Loucy (cell line): ENCODE data around the gene FKBP6.

Experiments
- H2AFZ ChIP-seq: fragments of 200-600 bp; sonication (generic); 2 replicates; pipeline ENCODE4 v1.6.0; 2016; ENCODE audit warnings: antibody characterized with exemption, mild to moderate bottlenecking, low read length, moderate library complexity
- H3F3A ChIP-seq: fragments of 200-600 bp; 2 replicates; pipeline ENCODE4 v1.6.0; 2016; ENCODE audit warnings: antibody characterized with exemption, low read depth, mild to moderate bottlenecking
- H3K27me3 ChIP-seq: fragments of 200-600 bp; sonication (generic); 2 replicates; pipeline ENCODE4 v1.6.1; 2014; ENCODE audit warnings: low read length, mild to moderate bottlenecking; ENCODE audit not compliant: insufficient read depth, poor library complexity, severe bottlenecking
- H3K36me3 ChIP-seq: fragments of 200-600 bp; sonication (generic); 2 replicates; pipeline ENCODE4 v1.6.1; 2016; ENCODE audit warnings: low read length; ENCODE audit not compliant: insufficient read depth
- H3K4me1 ChIP-seq: fragments of 200-600 bp; sonication (generic); 2 replicates; pipeline ENCODE4 v1.5.1; 2014; ENCODE audit warnings: low read length, mild to moderate bottlenecking; ENCODE audit not compliant: insufficient read depth, poor library complexity, severe bottlenecking
- H3K4me2 ChIP-seq: fragments of 200-600 bp; sonication (generic); 2 replicates; pipeline ENCODE4 v1.6.0; 2014; ENCODE audit warnings: antibody characterized with exemption, low read length, low read depth, mild to moderate bottlenecking; ENCODE audit not compliant: poor library complexity, severe bottlenecking
- H3K4me3 ChIP-seq: fragments of 200-600 bp; sonication (generic); 2 replicates; pipeline ENCODE4 v1.5.1; 2014; ENCODE audit warnings: low read length, mild to moderate bottlenecking, mixed read lengths; ENCODE audit not compliant: poor library complexity, severe bottlenecking
- H3K79me2 ChIP-seq: fragments of 200-600 bp; sonication (generic); 2 replicates; pipeline ENCODE4 v1.6.1; 2014; ENCODE audit warnings: low read length; ENCODE audit not compliant: insufficient read depth
- H3K9ac ChIP-seq: fragments of 200-600 bp; sonication (generic); 2 replicates; pipeline ENCODE4 v1.6.0; 2014; ENCODE audit warnings: mild to moderate bottlenecking, low read depth, low read length, moderate library complexity; ENCODE audit not compliant: poor library complexity, severe bottlenecking
- H3K9me2 ChIP-seq: fragments of 200-600 bp; sonication (generic); replicated peaks from 2 replicates; pipeline ENCODE4 v1.6.1; 2016; ENCODE audit warnings: low read depth, low read length, mixed read lengths
- H3K9me3 ChIP-seq: fragments of 200-600 bp; sonication (generic); 2 replicates; pipeline ENCODE4 v1.6.1; 2014; ENCODE audit warnings: mild to moderate bottlenecking, antibody characterized with exemption, low read length, low read depth; ENCODE audit not compliant: insufficient read depth
- H4K20me1 ChIP-seq: fragments of 200-600 bp; sonication (generic); 2 replicates; pipeline ENCODE4 v1.6.0; 2014; ENCODE audit warnings: antibody characterized with exemption, low read length, mild to moderate bottlenecking; ENCODE audit not compliant: insufficient read depth, poor library complexity, severe bottlenecking
- EZH2phosphoT487 ChIP-seq: fragments of 200-600 bp; IDR thresholded peaks from 2 replicates; pipeline ENCODE4 v1.6.1; 2018; ENCODE audit warnings: antibody characterized with exemption, mild to moderate bottlenecking, moderate library complexity, borderline replicate concordance
- TF ChIP-seq, protein P1 (sequence below): fragments of 200-600 bp; sonication (generic); conservative IDR thresholded peaks from 2 replicates; pipeline ENCODE4 v1.5.1; 2014; ENCODE audit warnings: mild to moderate bottlenecking, antibody characterized with exemption, low read length

FKBP6 gene

DNA sequence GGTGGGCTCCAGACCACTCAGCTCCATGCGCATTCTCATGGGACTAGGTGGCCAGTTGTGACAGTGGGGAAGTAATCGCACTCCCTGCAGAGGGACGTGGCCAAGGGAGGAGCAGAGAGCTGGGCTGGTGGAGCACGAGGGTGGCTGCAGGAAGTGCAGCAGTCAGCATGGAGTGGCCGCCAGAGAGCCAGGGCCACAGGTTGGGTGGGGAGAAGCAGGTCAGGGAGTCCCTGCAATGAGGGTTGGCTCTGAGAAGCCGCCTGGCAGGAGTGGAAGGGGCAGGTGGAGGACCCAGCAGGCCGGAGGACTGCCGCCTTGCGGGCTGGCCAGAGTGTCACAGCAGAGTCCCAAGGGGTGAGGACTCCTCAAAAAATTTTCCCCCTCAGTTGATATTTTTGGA is 26.2 kb downstream of the FKBP6 start:
- H3K79me2 ChIP-seq, result no peaks in the 10 kb centered on the region
- no peak overlapping the region for H3K4me2 ChIP-seq
- H3K27me3 ChIP-seq, result no peaks in the 10 kb centered on the region
- H3K36me3 ChIP-seq, result no peaks in the 10 kb centered on the region
- H3F3A ChIP-seq, result no peaks in the 10 kb centered on the region
- H3K4me3 ChIP-seq, result no peak overlapping the region
- no peak for TF ChIP-seq EZH2phosphoT487
- TF ChIP-seq, protein P1, sequence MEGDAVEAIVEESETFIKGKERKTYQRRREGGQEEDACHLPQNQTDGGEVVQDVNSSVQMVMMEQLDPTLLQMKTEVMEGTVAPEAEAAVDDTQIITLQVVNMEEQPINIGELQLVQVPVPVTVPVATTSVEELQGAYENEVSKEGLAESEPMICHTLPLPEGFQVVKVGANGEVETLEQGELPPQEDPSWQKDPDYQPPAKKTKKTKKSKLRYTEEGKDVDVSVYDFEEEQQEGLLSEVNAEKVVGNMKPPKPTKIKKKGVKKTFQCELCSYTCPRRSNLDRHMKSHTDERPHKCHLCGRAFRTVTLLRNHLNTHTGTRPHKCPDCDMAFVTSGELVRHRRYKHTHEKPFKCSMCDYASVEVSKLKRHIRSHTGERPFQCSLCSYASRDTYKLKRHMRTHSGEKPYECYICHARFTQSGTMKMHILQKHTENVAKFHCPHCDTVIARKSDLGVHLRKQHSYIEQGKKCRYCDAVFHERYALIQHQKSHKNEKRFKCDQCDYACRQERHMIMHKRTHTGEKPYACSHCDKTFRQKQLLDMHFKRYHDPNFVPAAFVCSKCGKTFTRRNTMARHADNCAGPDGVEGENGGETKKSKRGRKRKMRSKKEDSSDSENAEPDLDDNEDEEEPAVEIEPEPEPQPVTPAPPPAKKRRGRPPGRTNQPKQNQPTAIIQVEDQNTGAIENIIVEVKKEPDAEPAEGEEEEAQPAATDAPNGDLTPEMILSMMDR, result no peak
- no peaks in the 10 kb centered on the region; the same call in 1 of the 2 replicates for H3K9me3 ChIP-seq
- no peak overlapping the region for H2AFZ ChIP-seq
- H3K9me2 ChIP-seq, result no peaks in the 10 kb centered on the region
- no peaks in the 10 kb centered on the region for H4K20me1 ChIP-seq
- H3K4me1 ChIP-seq, result no peaks in the 10 kb centered on the region
- no peak overlapping the region for H3K9ac ChIP-seq

DNA sequence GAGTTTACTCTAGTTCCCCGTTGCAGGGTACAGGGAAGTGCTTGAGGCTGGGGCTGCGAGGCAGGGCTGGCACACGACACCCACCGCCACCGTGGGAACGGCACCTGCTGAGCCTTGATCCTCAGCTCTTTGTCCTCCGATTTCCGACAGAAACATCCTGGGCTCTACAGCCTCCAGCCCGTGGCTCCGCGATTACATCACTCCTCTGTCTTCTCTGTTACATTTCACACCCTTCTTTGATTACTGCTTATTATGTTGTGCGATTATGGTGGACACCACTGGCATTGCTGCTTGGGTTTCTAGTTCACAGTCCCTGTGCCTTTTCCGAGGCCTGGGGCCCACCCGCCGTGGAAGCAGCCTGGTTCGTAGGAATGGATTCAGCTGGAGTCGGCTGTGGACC is 26.9 kb downstream of the FKBP6 start:
- H3K4me1 ChIP-seq, result no peaks in the 10 kb centered on the region
- no peaks in the 10 kb centered on the region; the same call in 1 of the 2 replicates for H3K9me3 ChIP-seq
- no peak overlapping the region for H3K9ac ChIP-seq
- H3K4me2 ChIP-seq, result no peak overlapping the region
- TF ChIP-seq, protein P1, result no peak
- TF ChIP-seq EZH2phosphoT487, result no peak
- H2AFZ ChIP-seq, result no peak overlapping the region
- H3K27me3 ChIP-seq, result no peaks in the 10 kb centered on the region
- no peaks in the 10 kb centered on the region for H3K36me3 ChIP-seq
- no peak overlapping the region for H3K4me3 ChIP-seq
- no peaks in the 10 kb centered on the region for H3K9me2 ChIP-seq
- no peaks in the 10 kb centered on the region for H4K20me1 ChIP-seq
- no peaks in the 10 kb centered on the region for H3K79me2 ChIP-seq
- H3F3A ChIP-seq, result no peaks in the 10 kb centered on the region

DNA sequence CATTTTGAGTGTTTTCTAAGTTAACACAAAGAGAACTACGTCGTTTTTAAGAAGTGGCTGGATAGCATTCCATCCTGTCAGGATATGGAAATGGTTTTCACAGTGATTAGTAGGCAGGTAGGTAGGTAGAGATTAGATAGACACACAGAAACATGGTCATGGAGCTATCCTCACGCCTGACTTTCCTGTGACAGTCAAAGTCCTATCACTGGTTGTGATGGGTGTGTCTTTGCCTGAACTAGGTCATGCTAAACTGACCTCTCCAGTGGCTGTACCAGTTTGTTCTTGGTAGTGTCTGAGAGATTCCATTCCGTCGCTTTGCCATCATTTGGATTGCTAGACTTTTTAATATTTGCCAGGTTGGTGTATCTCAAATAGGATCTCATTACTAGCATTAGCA is 28.2 kb downstream of the FKBP6 start:
- Histone ChIP-seq H3K4me2 (no peak overlapping the region), H2AFZ (no peak overlapping the region)

More for the DNA sequence above, 28.2 kb downstream of the FKBP6 start:
- TF ChIP-seq, protein P1, result no peak
- TF ChIP-seq EZH2phosphoT487, result no peak
- Histone ChIP-seq H3K36me3 (no peaks in the 10 kb centered on the region), H3K9ac (no peak overlapping the region), H3K79me2 (no peaks in the 10 kb centered on the region), H3K27me3 (no peaks in the 10 kb centered on the region), H3K9me3 (no peaks in the 10 kb centered on the region; the same call in 1 of the 2 replicates), H4K20me1 (no peaks in the 10 kb centered on the region), H3K4me1 (no peaks in the 10 kb centered on the region), H3K4me3 (no peak overlapping the region), H3K9me2 (no peaks in the 10 kb centered on the region), H3F3A (no peaks in the 10 kb centered on the region)
